Measurements from ENCODE around the gene HOXA3. TPM values are rescaled to one million over a fixed set of nuclear protein-coding genes. Genes with fewer than 3 reads are reported as not detected.
A peak's percentile ranks its signal among the peaks of the same experiment; 100 is the strongest.

HOXA3 gene
- total RNA-seq, 4 donors from 2014 or later, result 1.8 to 11.0 (median 4.3) TPM

GRCh38 chr7:27119412-27119911, 32.9 kb downstream of the HOXA3 start:
- no peak for TF ChIP-seq CTCF (IDR thresholded peaks at IDR 0.05)
- ATAC-seq (ENCODE audit: low FRiP score) (no peak), DNase-seq (ENCODE audit: low spot score) (no peak)

- DNase-seq (ENCODE audit: low spot score), result no peak
- TF ChIP-seq CTCF (IDR thresholded peaks at IDR 0.05), result no peak
- ATAC-seq (ENCODE audit: low FRiP score), result no peak
Measured at GRCh38 chr7:27118580-27118979, 33.8 kb downstream of the HOXA3 start.

- ATAC-seq (ENCODE audit: low FRiP score) (peak; percentile 43), DNase-seq (ENCODE audit: low spot score) (no peak)
- no peak for TF ChIP-seq CTCF (IDR thresholded peaks at IDR 0.05)
Measured at GRCh38 chr7:27117887-27118491, 34.4 kb downstream of the HOXA3 start.

GRCh38 chr7:27116962-27117886, 35.2 kb downstream of the HOXA3 start:
- no peak for DNase-seq (ENCODE audit: low spot score)
- no peak for ATAC-seq (ENCODE audit: low FRiP score)
- TF ChIP-seq CTCF (IDR thresholded peaks at IDR 0.05), result no peak

GRCh38 chr7:27116031-27116961, 36.1 kb downstream of the HOXA3 start:
- ATAC-seq (ENCODE audit: low FRiP score) (no peak), DNase-seq (ENCODE audit: low spot score) (no peak)
- no peak for TF ChIP-seq CTCF (IDR thresholded peaks at IDR 0.05)

GRCh38 chr7:27115221-27116026, 37.0 kb downstream of the HOXA3 start:
- TF ChIP-seq CTCF (IDR thresholded peaks at IDR 0.05), result no peak
- DNase-seq (ENCODE audit: low spot score) (no peak), ATAC-seq (ENCODE audit: low FRiP score) (no peak)

Data from omental fat pad (tissue), 4 donors.